B cell (primary cell): ENCODE results near the gene CDK12. TPM values are rescaled to one million over a fixed set of nuclear protein-coding genes. Genes with fewer than 3 reads are reported as not detected.

Experiments used
- ATAC-seq: fragments of 200-7000 bp; cut with Tn5 transposase; one replicate; pipeline ENCODE4 v1.10.0; 2021; ENCODE audit warnings: low read depth, mild to moderate bottlenecking, moderate number of reproducible peaks, moderate library complexity
- CTCF ChIA-PET: fragments of 350-600 bp; sonication (Branson Sonifier 250); formaldehyde crosslinking; loops from one replicate; lab custom pipeline; 2021; ENCODE audit warnings: antibody characterized with exemption, inconsistent platforms; lab: Charles Lee
- POLR2A ChIA-PET: fragments of 350-600 bp; sonication (Branson Sonifier 250); formaldehyde crosslinking; loops from one replicate; lab custom pipeline; 2021; ENCODE audit warnings: antibody characterized with exemption; lab: Charles Lee
- DNase-seq: peaks from one replicate; pipeline ENCODE4 v3.0.0; 2013
- H2AFZ ChIP-seq: 2 replicates; pipeline ENCODE4 v1.6.1; 2012; ENCODE audit warnings: mild to moderate bottlenecking, low read depth, low read length; ENCODE audit not compliant: insufficient read depth, poor library complexity, severe bottlenecking
- H3K27ac ChIP-seq, 2 donors: 1 replicate in 1 of 2; 2 replicates in 1 of 2; pipeline ENCODE4 v1.5.1; 2012 to 2013; ENCODE audit warnings: low read length in 2 of 2, mild to moderate bottlenecking in 2 of 2, moderate library complexity in 1 of 2
- H3K27me3 ChIP-seq, 4 experiments: fragments of 200-600 bp in 1 of 4; sonication (generic) in 1 of 4; replicated peaks in 1 of 4; 1 replicate in 2 of 4; 2 replicates in 2 of 4; pipeline versions ENCODE4 v1.6.1 to v1.7.0; 2013 to 2016; ENCODE audit warnings: low read length in 3 of 4, mild to moderate bottlenecking in 2 of 4, mixed read lengths in 1 of 4, moderate library complexity in 1 of 4; ENCODE audit not compliant: insufficient read depth in 4 of 4, control insufficient read depth in 3 of 4; ENCODE audit errors: control extremely low read depth in 1 of 4
- H3K36me3 ChIP-seq, 2 experiments: replicated peaks in 1 of 2; 1 replicate in 1 of 2; 2 replicates in 1 of 2; pipeline versions ENCODE4 v1.6.1 to v1.7.1; 2013; ENCODE audit warnings: low read length in 1 of 2; ENCODE audit not compliant: insufficient read depth in 2 of 2, control insufficient read depth in 1 of 2; ENCODE audit errors: control extremely low read depth in 1 of 2, extremely low read depth in 1 of 2
- H3K4me1 ChIP-seq, 2 donors: fragments of 200-600 bp in 1 of 2; sonication (generic) in 1 of 2; 1 replicate in 1 of 2; 2 replicates in 1 of 2; pipeline versions ENCODE4 v1.5.1 to v1.6.1; 2013 to 2017; ENCODE audit warnings: low read length in 2 of 2; ENCODE audit not compliant: control insufficient read depth in 2 of 2, insufficient read depth in 2 of 2
- H3K4me2 ChIP-seq: replicated peaks from 2 replicates; pipeline ENCODE3; 2012; ENCODE audit warnings: mild to moderate bottlenecking, low read depth, low read length; ENCODE audit not compliant: poor library complexity, severe bottlenecking
- H3K4me3 ChIP-seq, 5 experiments: fragments of 200-600 bp in 1 of 5; sonication (generic) in 1 of 5; 1 replicate in 3 of 5; 2 replicates in 2 of 5; pipeline versions ENCODE4 v1.5.1 to v1.7.0; 2011 to 2016; ENCODE audit warnings: low read length in 4 of 5, mild to moderate bottlenecking in 4 of 5, low read depth in 2 of 5, control low read depth in 1 of 5, moderate library complexity in 1 of 5; ENCODE audit not compliant: insufficient read depth in 1 of 5; ENCODE audit errors: control extremely low read depth in 1 of 5, extremely low read depth in 1 of 5
- H3K79me2 ChIP-seq: fragments of 200-600 bp; sonication (generic); one replicate; pipeline ENCODE4 v1.6.0; 2016; ENCODE audit warnings: low read length; ENCODE audit not compliant: control insufficient read depth, insufficient read depth
- H3K9ac ChIP-seq: fragments of 200-600 bp; sonication (generic); 2 replicates; pipeline ENCODE4 v1.6.1; 2017; ENCODE audit warnings: mild to moderate bottlenecking, low read length, moderate library complexity
- H3K9me3 ChIP-seq, 3 donors: one replicate each; pipeline versions ENCODE4 v1.6.1 to v1.7.1; 2013; ENCODE audit warnings: low read length in 2 of 3; ENCODE audit not compliant: control insufficient read depth in 2 of 3, insufficient read depth in 1 of 3; ENCODE audit errors: control extremely low read depth in 1 of 3
- H4K20me1 ChIP-seq: 2 replicates; pipeline ENCODE4 v1.6.0; 2012; ENCODE audit warnings: mild to moderate bottlenecking, low read length; ENCODE audit not compliant: insufficient read depth, control insufficient read depth, poor library complexity, severe bottlenecking
- H3K27ac Mint-ChIP-seq: one replicate; pipeline ENCODE4 v1.8.0; 2021; ENCODE audit warnings: mixed read lengths
- H3K27me3 Mint-ChIP-seq: one replicate; pipeline ENCODE4 v1.8.0; 2021; ENCODE audit warnings: mixed read lengths
- H3K4me1 Mint-ChIP-seq: one replicate; pipeline ENCODE4 v1.8.0; 2021; ENCODE audit warnings: mixed read lengths
- H3K4me3 Mint-ChIP-seq: one replicate; pipeline ENCODE4 v1.8.0; 2021; ENCODE audit warnings: mixed read lengths
- H3K9me3 Mint-ChIP-seq: one replicate; pipeline ENCODE4 v1.8.0; 2022; ENCODE audit warnings: mixed read lengths; ENCODE audit not compliant: insufficient read depth
- CTCF ChIP-seq: fragments of 200-600 bp; IDR thresholded peaks from one replicate; pipeline ENCODE4 v1.8.0; 2022; ENCODE audit warnings: antibody characterized with exemption, mild to moderate bottlenecking
- EZH2 ChIP-seq: IDR thresholded peaks from 2 replicates; pipeline ENCODE4 v1.6.1; 2012; ENCODE audit warnings: borderline replicate concordance, low read depth, mild to moderate bottlenecking, moderate library complexity, low read length; ENCODE audit not compliant: insufficient read depth, poor library complexity, severe bottlenecking
- WGBS: methylation state at CpG from one replicate; pipeline ENCODE4 v1.1.5; 2013; ENCODE audit warnings: missing lambda C conversion rate; ENCODE audit not compliant: insufficient coverage; 5-methylcytosine and 5-hydroxymethylcytosine counted together
- intact Hi-C: fragments of 100-400 bp; cut with micrococcal nuclease; formaldehyde crosslinking; loops from one replicate; pipeline ENCODE4 v1.10.0; 2022
- polyA plus RNA-seq: library from polyadenylated mRNA; depleted of rRNA; stranded (reverse); fragments of >200 nt; gene quantifications from 2 replicates; pipeline ENCODE4 v1.2.3, GENCODE V29; 2012
- total RNA-seq, 2 donors: library from RNA; stranded (reverse); fragments of 120-200 nt in 1 of 2; gene quantifications; 1 replicate in 1 of 2; 2 replicates in 1 of 2; pipeline versions ENCODE4 v1.2.3 to v1.2.4, GENCODE V29; 2013 to 2022

Gene CDK12
- total and polyA plus RNA-seq, 2 donors (not counting 1 experiment from before 2014, with no cell fraction given), result 29.8 to 117 TPM

DNA sequence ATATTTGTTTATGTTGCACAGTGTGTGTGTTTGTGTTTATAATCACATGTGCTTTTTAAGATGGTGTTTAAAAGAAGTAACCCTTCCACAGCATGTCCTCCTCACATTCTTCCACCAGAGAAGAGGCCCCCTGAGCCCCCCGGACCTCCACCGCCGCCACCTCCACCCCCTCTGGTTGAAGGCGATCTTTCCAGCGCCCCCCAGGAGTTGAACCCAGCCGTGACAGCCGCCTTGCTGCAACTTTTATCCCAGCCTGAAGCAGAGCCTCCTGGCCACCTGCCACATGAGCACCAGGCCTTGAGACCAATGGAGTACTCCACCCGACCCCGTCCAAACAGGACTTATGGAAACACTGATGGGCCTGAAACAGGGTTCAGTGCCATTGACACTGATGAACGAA lies 69.2 kb downstream of the CDK12 start:
- WGBS, result 97% methylated on average over 7 of the region's 10 CpGs
- Histone ChIP-seq H4K20me1 (no peaks in the 10 kb centered on the region), H3K36me3 (peaks cover 2 to 44% of the 10 kb centered on the region in 2 experiments), H3K27me3 (no peaks in the 10 kb centered on the region), H3K79me2 (no peaks in the 10 kb centered on the region), H3K27ac (no peak overlapping the region), H3K9me3 (no peaks in the 10 kb centered on the region), H2AFZ (no peak overlapping the region), H3K4me3 (no peak overlapping the region), H3K4me2 (no peak overlapping the region), H3K4me1 (peaks cover 0 to 3% of the 10 kb centered on the region in 2 donors), H3K9ac (no peak overlapping the region)
- POLR2A ChIA-PET, result no interaction called here
- CTCF ChIA-PET, result interaction anchor here (1.4 to 3.2 kb wide), 2 partner anchors 18 to 93 kb away, joined by 3 to 11 read pairs; no protein-coding TSS in a partner anchor
- H3K9me3 Mint-ChIP-seq, result no peaks in the 10 kb centered on the region
- H3K27ac Mint-ChIP-seq, result no peak overlapping the region
- H3K4me1 Mint-ChIP-seq, result peaks cover 3% of the 10 kb centered on the region
- H3K27me3 Mint-ChIP-seq, result no peaks in the 10 kb centered on the region
- no peak overlapping the region for H3K4me3 Mint-ChIP-seq
- ATAC-seq (no peak), DNase-seq (no peak)
- TF ChIP-seq CTCF (no peak), EZH2 (no peak)
- intact Hi-C loops, result no loop called here

- intact Hi-C loops, result no loop called here
- Histone ChIP-seq H4K20me1 (no peaks in the 10 kb centered on the region), H3K4me2 (no peak overlapping the region), H3K9me3 (no peaks in the 10 kb centered on the region), H3K9ac (no peak overlapping the region), H3K4me3 (no peak overlapping the region), H3K36me3 (peaks cover 2 to 37% of the 10 kb centered on the region in 2 experiments), H3K4me1 (peaks cover 0 to 3% of the 10 kb centered on the region in 2 donors), H3K27ac (no peak overlapping the region), H2AFZ (no peak overlapping the region), H3K27me3 (no peaks in the 10 kb centered on the region), H3K79me2 (no peaks in the 10 kb centered on the region)
- no peak for TF ChIP-seq EZH2
- no peak for TF ChIP-seq CTCF
- ATAC-seq, result no peak
- ChIA-PET POLR2A (no interaction called here), CTCF (no interaction called here)
- Mint-ChIP-seq H3K27ac (no peak overlapping the region), H3K4me3 (no peak overlapping the region), H3K9me3 (no peaks in the 10 kb centered on the region), H3K4me1 (peaks cover 3% of the 10 kb centered on the region), H3K27me3 (no peaks in the 10 kb centered on the region)
- 95% methylated on average over 3 of the region's 6 CpGs for WGBS
- no peak for DNase-seq
Observed at GRCh38 chr17:39531252-39531651, 70.0 kb downstream of the CDK12 start.
